A673 (cell line): ENCODE results near the gene DCAF8L2. TPM values are rescaled to one million over a fixed set of nuclear protein-coding genes. Genes with fewer than 3 reads are reported as not detected.

ENCODE experiments used
- BruUV-seq: library from RNA; stranded (reverse); fragments of 400-500 nt; replicated peaks from 2 replicates; lab custom pipeline; 2021; lab: Mats Ljungman, UMichigan
- CTCF ChIA-PET: fragments of 300-600 bp; sonication (Branson Sonifier 250); formaldehyde crosslinking; loops from one replicate; lab custom pipeline; 2022; ENCODE audit warnings: antibody characterized with exemption; lab: Charles Lee
- POLR2A ChIA-PET: fragments of 300-600 bp; sonication (Branson Sonifier 250); formaldehyde crosslinking; loops from one replicate; lab custom pipeline; 2022; ENCODE audit warnings: antibody characterized with exemption; ENCODE audit not compliant: low non-redundant PET; lab: Charles Lee
- DNase-seq: peaks from one replicate; pipeline ENCODE4 v3.0.0-alpha.2; 2015; ENCODE audit warnings: low spot score
- H3K27ac ChIP-seq: fragments of 200-600 bp; sonication (generic); 2 replicates; pipeline ENCODE4 v1.5.1; 2016; ENCODE audit warnings: mixed run types, low read depth, mild to moderate bottlenecking, mixed read lengths, antibody characterized with exemption, low read length; ENCODE audit not compliant: poor library complexity, severe bottlenecking
- H3K27me3 ChIP-seq: fragments of 200-600 bp; sonication (generic); replicated peaks from 2 replicates; pipeline ENCODE4 v1.6.1; 2017; ENCODE audit warnings: mixed run types, low read depth, mild to moderate bottlenecking, mixed read lengths, antibody characterized with exemption, low read length; ENCODE audit not compliant: insufficient read depth, poor library complexity
- H3K36me3 ChIP-seq: fragments of 200-600 bp; sonication (generic); 2 replicates; pipeline ENCODE4 v1.6.1; 2016; ENCODE audit warnings: mixed run types, mild to moderate bottlenecking, mixed read lengths, antibody characterized with exemption, low read length; ENCODE audit not compliant: insufficient read depth, poor library complexity, severe bottlenecking
- H3K4me1 ChIP-seq: fragments of 200-600 bp; sonication (generic); 2 replicates; pipeline ENCODE4 v1.6.1; 2017; ENCODE audit warnings: mixed run types, mild to moderate bottlenecking, mixed read lengths, antibody characterized with exemption, low read length; ENCODE audit not compliant: insufficient read depth, poor library complexity, severe bottlenecking
- H3K4me3 ChIP-seq: fragments of 200-600 bp; sonication (generic); 2 replicates; pipeline ENCODE4 v1.5.1; 2016; ENCODE audit warnings: low read depth, mixed run types, mild to moderate bottlenecking, mixed read lengths, low read length; ENCODE audit not compliant: poor library complexity, severe bottlenecking
- H3K9me3 ChIP-seq: fragments of 200-600 bp; sonication (generic); 2 replicates; pipeline ENCODE4 v1.6.1; 2016; ENCODE audit warnings: mixed run types, low read depth, mild to moderate bottlenecking, mixed read lengths, antibody characterized with exemption, low read length; ENCODE audit not compliant: poor library complexity, severe bottlenecking
- EZH2 ChIP-seq: fragments of 200-600 bp; sonication (generic); IDR thresholded peaks from 2 replicates; pipeline ENCODE4 v1.6.1; 2017; ENCODE audit warnings: borderline replicate concordance, low read depth, mild to moderate bottlenecking, mixed read lengths, antibody characterized with exemption, low read length; ENCODE audit not compliant: poor library complexity, severe bottlenecking
- intact Hi-C: fragments of 100-400 bp; cut with micrococcal nuclease; formaldehyde crosslinking; loops from one replicate; pipeline ENCODE4 v1.10.0; 2022; ENCODE audit not compliant: unreplicated experiment
- total RNA-seq: library from RNA; stranded (reverse); gene quantifications from 2 replicates; pipeline ENCODE4 v1.2.3, GENCODE V29; 2021
- TF ChIP-seq, protein P1 (sequence below): fragments of 300-800, 200-600 bp; sonication (generic); conservative IDR thresholded peaks from 2 replicates; pipeline ENCODE4 v1.5.1; 2017; ENCODE audit warnings: low read depth, mild to moderate bottlenecking, antibody characterized with exemption, low read length, moderate library complexity, mixed read lengths

DCAF8L2 gene
- total RNA-seq, 1 experiment from 2014 or later, result not detected

DNA sequence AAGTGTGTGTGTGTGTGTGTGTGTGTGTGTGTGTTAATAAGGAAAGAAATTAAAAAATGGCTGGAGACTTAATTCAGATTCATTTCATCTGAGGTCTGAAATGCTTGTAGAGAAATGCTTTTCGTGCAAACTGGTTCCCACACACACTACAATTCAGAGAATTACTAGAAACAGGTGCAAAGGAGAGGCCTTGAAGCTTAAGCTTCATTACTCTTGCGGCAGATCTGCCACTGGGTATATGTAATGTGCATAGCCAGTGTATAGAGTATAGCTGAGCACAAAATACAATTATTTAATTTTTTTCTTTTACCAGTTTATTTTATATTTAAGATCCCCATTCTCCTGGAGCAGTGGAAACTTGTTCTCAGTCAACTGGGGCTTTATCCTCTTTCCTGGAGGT, 185.8 kb downstream of the DCAF8L2 start:
- no peaks in the 10 kb centered on the region for H3K27me3 ChIP-seq
- H3K36me3 ChIP-seq, result no peaks in the 10 kb centered on the region
- no TSS peak for BruUV-seq
- no peak for DNase-seq
- ChIA-PET CTCF (no interaction called here), POLR2A (no interaction called here)
- H3K27ac ChIP-seq, result no peak overlapping the region
- H3K4me1 ChIP-seq, result no peaks in the 10 kb centered on the region
- intact Hi-C loops, result no loop called here
- H3K9me3 ChIP-seq, result no peaks in the 10 kb centered on the region
- no peak for TF ChIP-seq EZH2
- TF ChIP-seq, protein P1, sequence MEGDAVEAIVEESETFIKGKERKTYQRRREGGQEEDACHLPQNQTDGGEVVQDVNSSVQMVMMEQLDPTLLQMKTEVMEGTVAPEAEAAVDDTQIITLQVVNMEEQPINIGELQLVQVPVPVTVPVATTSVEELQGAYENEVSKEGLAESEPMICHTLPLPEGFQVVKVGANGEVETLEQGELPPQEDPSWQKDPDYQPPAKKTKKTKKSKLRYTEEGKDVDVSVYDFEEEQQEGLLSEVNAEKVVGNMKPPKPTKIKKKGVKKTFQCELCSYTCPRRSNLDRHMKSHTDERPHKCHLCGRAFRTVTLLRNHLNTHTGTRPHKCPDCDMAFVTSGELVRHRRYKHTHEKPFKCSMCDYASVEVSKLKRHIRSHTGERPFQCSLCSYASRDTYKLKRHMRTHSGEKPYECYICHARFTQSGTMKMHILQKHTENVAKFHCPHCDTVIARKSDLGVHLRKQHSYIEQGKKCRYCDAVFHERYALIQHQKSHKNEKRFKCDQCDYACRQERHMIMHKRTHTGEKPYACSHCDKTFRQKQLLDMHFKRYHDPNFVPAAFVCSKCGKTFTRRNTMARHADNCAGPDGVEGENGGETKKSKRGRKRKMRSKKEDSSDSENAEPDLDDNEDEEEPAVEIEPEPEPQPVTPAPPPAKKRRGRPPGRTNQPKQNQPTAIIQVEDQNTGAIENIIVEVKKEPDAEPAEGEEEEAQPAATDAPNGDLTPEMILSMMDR, result no peak
- H3K4me3 ChIP-seq, result no peak overlapping the region

DNA sequence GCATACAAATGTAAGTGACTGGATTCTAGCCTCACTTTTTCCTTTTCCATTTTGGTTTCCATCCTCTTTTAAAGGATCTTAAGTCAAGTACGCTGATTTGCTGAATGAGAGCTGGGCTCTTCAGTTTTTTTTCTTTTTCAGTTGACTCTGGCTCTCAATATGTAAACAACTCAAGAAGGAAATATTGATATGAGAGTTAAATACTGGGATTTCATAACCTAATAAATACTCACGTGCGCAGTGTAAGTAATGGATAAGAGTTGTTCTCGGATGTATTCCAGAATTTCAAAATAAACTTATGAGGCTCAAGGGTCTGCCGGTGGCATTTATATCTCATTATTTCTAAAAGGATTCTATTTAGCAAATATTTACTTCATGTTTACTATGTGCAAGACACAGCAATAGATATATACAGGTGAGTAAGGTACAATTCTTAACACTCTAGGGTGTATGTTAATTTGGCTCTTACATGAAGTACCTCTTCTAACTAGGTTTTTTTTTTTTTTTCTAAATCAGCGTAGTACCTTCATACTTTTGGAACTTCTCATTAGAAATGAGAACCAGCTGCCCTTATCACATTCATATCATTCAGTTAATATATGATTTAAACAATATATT, 206.6 kb downstream of the DCAF8L2 start:
- Histone ChIP-seq H3K4me3 (no peak overlapping the region), H3K27ac (no peak overlapping the region), H3K27me3 (no peaks in the 10 kb centered on the region), H3K9me3 (no peaks in the 10 kb centered on the region), H3K36me3 (no peaks in the 10 kb centered on the region), H3K4me1 (no peaks in the 10 kb centered on the region)
- TF ChIP-seq, protein P1, result no peak
- TF ChIP-seq EZH2, result no peak
- BruUV-seq, result no TSS peak
- intact Hi-C loops, result no loop called here
- ChIA-PET POLR2A (no interaction called here), CTCF (no interaction called here)
- DNase-seq, result no peak

DNA sequence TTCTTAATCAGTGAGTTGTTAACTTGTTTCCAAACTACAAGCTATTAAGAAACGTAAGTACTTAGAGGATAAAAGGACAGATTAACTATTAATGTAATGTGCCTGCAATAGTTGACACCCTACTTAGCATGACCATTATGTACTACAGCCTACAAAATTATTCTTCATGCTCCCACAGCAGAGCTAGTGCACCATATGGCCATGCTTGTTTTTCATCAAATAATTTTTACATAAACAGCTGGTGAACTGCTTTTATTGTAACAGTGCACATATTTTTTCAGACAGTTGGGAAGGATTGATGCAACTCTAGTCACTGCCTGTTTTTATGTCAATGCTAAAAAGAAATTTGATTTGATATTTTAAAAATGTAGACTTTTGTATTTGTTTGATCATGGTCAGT, 207.4 kb downstream of the DCAF8L2 start:
- intact Hi-C loops, result no loop called here
- Histone ChIP-seq H3K27me3 (no peaks in the 10 kb centered on the region), H3K4me3 (no peak overlapping the region), H3K27ac (no peak overlapping the region), H3K36me3 (no peaks in the 10 kb centered on the region), H3K9me3 (no peaks in the 10 kb centered on the region), H3K4me1 (no peaks in the 10 kb centered on the region)
- no TSS peak for BruUV-seq
- ChIA-PET POLR2A (no interaction called here), CTCF (no interaction called here)
- TF ChIP-seq, protein P1, result no peak
- no peak for TF ChIP-seq EZH2
- DNase-seq, result no peak

Other genes starting within 250 kb of the DCAF8L2 start
- gene PPP4R3C, start 127.0 kb upstream of the DCAF8L2 start, total RNA-seq, result not detected in 2 replicates
- gene MAGEB10, start 217.6 kb downstream of the DCAF8L2 start, total RNA-seq, result not detected in 2 replicates